ACC112 (cell line): ENCODE measurements around the gene LMX1A.

Source experiments
- H2AFZ ChIP-seq: fragments of 200-600 bp; sonication (generic); one replicate; pipeline ENCODE4 v1.6.0; 2017; ENCODE audit warnings: antibody characterized with exemption, low read length; ENCODE audit not compliant: unreplicated experiment
- H3K27ac ChIP-seq: fragments of 200-600 bp; sonication (generic); 2 replicates; pipeline ENCODE4 v1.5.1; 2014; ENCODE audit warnings: low read depth, mild to moderate bottlenecking, antibody characterized with exemption, low read length, moderate library complexity
- H3K27me3 ChIP-seq: fragments of 200-600 bp; sonication (generic); 2 replicates; pipeline ENCODE4 v1.6.1; 2014; ENCODE audit warnings: mild to moderate bottlenecking, antibody characterized with exemption, low read length, moderate library complexity, mixed read lengths; ENCODE audit not compliant: insufficient read depth
- H3K36me3 ChIP-seq: fragments of 200-600 bp; sonication (generic); 2 replicates; pipeline ENCODE4 v1.6.1; 2016; ENCODE audit warnings: mild to moderate bottlenecking, antibody characterized with exemption, low read length, moderate library complexity, mixed read lengths; ENCODE audit not compliant: insufficient read depth
- H3K4me1 ChIP-seq: fragments of 200-600 bp; sonication (generic); one replicate; pipeline ENCODE4 v1.6.1; 2016; ENCODE audit warnings: low read length, mixed read lengths; ENCODE audit not compliant: insufficient read depth, unreplicated experiment, control insufficient read depth
- H3K4me3 ChIP-seq: fragments of 200-600 bp; sonication (generic); 2 replicates; pipeline ENCODE4 v1.5.1; 2014; ENCODE audit warnings: mild to moderate bottlenecking, low read depth, low read length
- H3K79me2 ChIP-seq: fragments of 200-600 bp; sonication (generic); one replicate; pipeline ENCODE4 v1.6.0; 2016; ENCODE audit warnings: low read length; ENCODE audit not compliant: control insufficient read depth, unreplicated experiment, insufficient read depth

The LMX1A gene

GRCh38 chr1:165189011-165189410 lies 167.5 kb downstream of the LMX1A start:
- H3K4me1 ChIP-seq: no peaks in the 10 kb centered on the region
- no peaks in the 10 kb centered on the region for H3K27me3 ChIP-seq
- H3K4me3 ChIP-seq: no peak overlapping the region
- no peaks in the 10 kb centered on the region for H3K79me2 ChIP-seq
- H2AFZ ChIP-seq: no peak overlapping the region
- H3K27ac ChIP-seq: no peak overlapping the region
- no peaks in the 10 kb centered on the region for H3K36me3 ChIP-seq

- H3K4me1 ChIP-seq: no peaks in the 10 kb centered on the region
- no peak overlapping the region for H2AFZ ChIP-seq
- no peak overlapping the region for H3K27ac ChIP-seq
- no peaks in the 10 kb centered on the region for H3K79me2 ChIP-seq
- H3K4me3 ChIP-seq: no peak overlapping the region
- H3K27me3 ChIP-seq: no peaks in the 10 kb centered on the region
- no peaks in the 10 kb centered on the region for H3K36me3 ChIP-seq
Measured at GRCh38 chr1:165187031-165188009, 169.2 kb downstream of the LMX1A start.

- Histone ChIP-seq H2AFZ (no peak overlapping the region), H3K4me1 (no peaks in the 10 kb centered on the region), H3K27ac (no peak overlapping the region), H3K4me3 (no peak overlapping the region), H3K27me3 (no peaks in the 10 kb centered on the region), H3K79me2 (no peaks in the 10 kb centered on the region), H3K36me3 (no peaks in the 10 kb centered on the region)
Measured at GRCh38 chr1:165185161-165185889, 171.2 kb downstream of the LMX1A start.

GRCh38 chr1:165182975-165183374 lies 173.5 kb downstream of the LMX1A start:
- H3K4me1 ChIP-seq: no peaks in the 10 kb centered on the region
- no peak overlapping the region for H3K4me3 ChIP-seq
- H2AFZ ChIP-seq: no peak overlapping the region
- H3K79me2 ChIP-seq: no peaks in the 10 kb centered on the region
- no peak overlapping the region for H3K27ac ChIP-seq
- no peaks in the 10 kb centered on the region for H3K36me3 ChIP-seq
- H3K27me3 ChIP-seq: no peaks in the 10 kb centered on the region

DNA sequence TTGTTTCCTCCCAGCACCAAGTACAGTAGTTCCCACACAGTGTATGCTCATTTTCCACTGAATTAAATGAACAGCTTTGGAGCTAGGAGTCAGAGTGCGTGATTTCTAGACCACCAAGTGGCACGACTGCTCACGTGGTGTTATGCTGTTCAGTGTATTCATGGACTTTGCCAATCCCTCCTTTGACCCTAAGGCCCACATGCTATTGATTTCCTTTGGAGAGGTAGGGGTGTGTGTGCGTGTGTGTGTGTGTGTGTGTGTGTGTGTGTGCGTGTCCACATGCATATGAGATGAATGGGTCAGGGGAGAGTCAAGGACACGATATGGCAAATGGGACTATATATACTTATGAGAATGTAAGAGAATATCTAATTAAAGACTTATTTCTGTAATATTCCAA lies 177.2 kb downstream of the LMX1A start:
- Histone ChIP-seq H3K4me1 (no peaks in the 10 kb centered on the region), H3K36me3 (no peaks in the 10 kb centered on the region), H3K27me3 (no peaks in the 10 kb centered on the region), H2AFZ (no peak overlapping the region), H3K27ac (no peak overlapping the region), H3K79me2 (no peaks in the 10 kb centered on the region), H3K4me3 (no peak overlapping the region)

DNA sequence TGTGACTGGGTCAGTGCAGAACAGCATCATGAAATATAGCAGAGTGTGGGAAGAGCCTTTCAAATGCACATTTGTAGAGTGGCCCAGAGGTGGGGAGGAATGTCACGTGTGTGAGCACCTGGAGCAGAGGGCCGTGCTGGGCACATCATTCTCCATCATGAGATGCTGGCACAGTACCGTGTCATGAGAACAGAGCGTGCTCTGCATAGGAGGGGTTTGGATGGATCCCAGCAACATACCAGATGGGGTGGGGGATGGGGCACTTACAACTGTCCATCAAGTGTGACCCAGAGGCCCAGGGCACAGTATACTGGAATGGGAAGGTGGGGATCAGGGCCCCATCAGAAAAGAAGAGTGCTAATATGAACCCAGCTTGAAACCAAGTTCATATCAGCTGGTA lies 182.0 kb downstream of the LMX1A start:
- H2AFZ ChIP-seq: no peak overlapping the region
- no peaks in the 10 kb centered on the region for H3K36me3 ChIP-seq
- H3K4me1 ChIP-seq: no peaks in the 10 kb centered on the region
- H3K4me3 ChIP-seq: no peak overlapping the region
- no peaks in the 10 kb centered on the region for H3K79me2 ChIP-seq
- H3K27ac ChIP-seq: no peak overlapping the region
- H3K27me3 ChIP-seq: no peaks in the 10 kb centered on the region

- Histone ChIP-seq H3K36me3 (no peaks in the 10 kb centered on the region), H2AFZ (no peak overlapping the region), H3K79me2 (no peaks in the 10 kb centered on the region), H3K27ac (no peak overlapping the region), H3K27me3 (no peaks in the 10 kb centered on the region), H3K4me1 (no peaks in the 10 kb centered on the region), H3K4me3 (no peak overlapping the region)
Measured at GRCh38 chr1:165173818-165174217, 182.7 kb downstream of the LMX1A start.

DNA sequence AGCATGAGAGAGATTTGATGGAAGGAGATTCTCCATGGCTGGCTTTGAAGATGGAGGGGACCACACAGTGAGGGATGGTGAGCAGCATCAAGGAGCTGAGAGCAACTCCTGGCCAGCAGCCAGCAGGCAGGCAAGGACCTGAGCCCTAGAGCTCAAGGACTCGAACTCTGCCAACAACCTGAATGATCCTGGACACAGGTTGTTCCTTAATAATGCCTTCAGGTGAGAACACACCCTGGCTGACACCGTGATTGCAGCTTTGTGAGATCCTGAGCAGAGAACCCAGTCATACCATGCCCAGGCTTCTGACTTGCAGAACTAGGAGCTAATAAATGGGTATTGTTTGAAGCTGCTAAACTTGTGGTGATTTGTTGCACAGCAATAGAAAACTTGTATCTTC lies 183.1 kb downstream of the LMX1A start:
- H3K27ac ChIP-seq: no peak overlapping the region
- H3K4me3 ChIP-seq: no peak overlapping the region
- no peaks in the 10 kb centered on the region for H3K4me1 ChIP-seq
- no peaks in the 10 kb centered on the region for H3K36me3 ChIP-seq
- no peaks in the 10 kb centered on the region for H3K27me3 ChIP-seq
- H3K79me2 ChIP-seq: no peaks in the 10 kb centered on the region
- H2AFZ ChIP-seq: no peak overlapping the region

GRCh38 chr1:165172666-165173065 lies 183.8 kb downstream of the LMX1A start:
- Histone ChIP-seq H3K4me1 (no peaks in the 10 kb centered on the region), H3K27ac (no peak overlapping the region), H3K79me2 (no peaks in the 10 kb centered on the region), H3K36me3 (no peaks in the 10 kb centered on the region), H2AFZ (no peak overlapping the region), H3K27me3 (no peaks in the 10 kb centered on the region), H3K4me3 (no peak overlapping the region)

GRCh38 chr1:165169729-165170128 lies 186.8 kb downstream of the LMX1A start:
- H3K79me2 ChIP-seq: no peaks in the 10 kb centered on the region
- H2AFZ ChIP-seq: no peak overlapping the region
- H3K27me3 ChIP-seq: no peaks in the 10 kb centered on the region
- no peak overlapping the region for H3K27ac ChIP-seq
- H3K4me3 ChIP-seq: no peak overlapping the region
- no peaks in the 10 kb centered on the region for H3K36me3 ChIP-seq
- H3K4me1 ChIP-seq: no peaks in the 10 kb centered on the region

DNA sequence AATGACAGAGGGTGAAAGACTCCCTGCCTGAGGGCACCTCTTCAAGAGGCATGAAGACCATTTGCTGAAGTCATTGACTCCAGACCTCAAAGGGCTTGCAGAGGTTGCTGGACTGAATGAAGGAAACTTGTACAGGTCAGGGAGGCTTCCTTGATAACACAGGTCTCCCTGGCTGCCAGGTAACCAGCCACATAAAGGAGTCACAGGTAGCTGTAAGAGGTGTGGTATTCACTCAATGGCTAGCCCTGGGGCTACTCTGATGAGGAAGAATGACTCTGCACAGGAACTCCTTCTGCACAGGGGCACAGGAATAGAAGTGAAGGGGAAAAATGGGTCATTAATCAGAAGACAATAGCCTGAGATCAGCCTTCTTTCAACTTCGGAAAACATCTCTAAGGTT lies 187.5 kb downstream of the LMX1A start:
- no peak overlapping the region for H3K4me3 ChIP-seq
- no peaks in the 10 kb centered on the region for H3K36me3 ChIP-seq
- H3K27me3 ChIP-seq: no peaks in the 10 kb centered on the region
- no peak overlapping the region for H2AFZ ChIP-seq
- no peaks in the 10 kb centered on the region for H3K4me1 ChIP-seq
- H3K27ac ChIP-seq: no peak overlapping the region
- H3K79me2 ChIP-seq: no peaks in the 10 kb centered on the region
